ENCODE data around the gene TNFRSF8.
A peak's percentile ranks its signal among the peaks of the same experiment; 100 is the strongest.
"Not testable (repeated sequence)": the region's sequence is repeated elsewhere in the genome, so short reads cannot be mapped to it uniquely, and the experiment has no call there.

Gene TNFRSF8

DNA sequence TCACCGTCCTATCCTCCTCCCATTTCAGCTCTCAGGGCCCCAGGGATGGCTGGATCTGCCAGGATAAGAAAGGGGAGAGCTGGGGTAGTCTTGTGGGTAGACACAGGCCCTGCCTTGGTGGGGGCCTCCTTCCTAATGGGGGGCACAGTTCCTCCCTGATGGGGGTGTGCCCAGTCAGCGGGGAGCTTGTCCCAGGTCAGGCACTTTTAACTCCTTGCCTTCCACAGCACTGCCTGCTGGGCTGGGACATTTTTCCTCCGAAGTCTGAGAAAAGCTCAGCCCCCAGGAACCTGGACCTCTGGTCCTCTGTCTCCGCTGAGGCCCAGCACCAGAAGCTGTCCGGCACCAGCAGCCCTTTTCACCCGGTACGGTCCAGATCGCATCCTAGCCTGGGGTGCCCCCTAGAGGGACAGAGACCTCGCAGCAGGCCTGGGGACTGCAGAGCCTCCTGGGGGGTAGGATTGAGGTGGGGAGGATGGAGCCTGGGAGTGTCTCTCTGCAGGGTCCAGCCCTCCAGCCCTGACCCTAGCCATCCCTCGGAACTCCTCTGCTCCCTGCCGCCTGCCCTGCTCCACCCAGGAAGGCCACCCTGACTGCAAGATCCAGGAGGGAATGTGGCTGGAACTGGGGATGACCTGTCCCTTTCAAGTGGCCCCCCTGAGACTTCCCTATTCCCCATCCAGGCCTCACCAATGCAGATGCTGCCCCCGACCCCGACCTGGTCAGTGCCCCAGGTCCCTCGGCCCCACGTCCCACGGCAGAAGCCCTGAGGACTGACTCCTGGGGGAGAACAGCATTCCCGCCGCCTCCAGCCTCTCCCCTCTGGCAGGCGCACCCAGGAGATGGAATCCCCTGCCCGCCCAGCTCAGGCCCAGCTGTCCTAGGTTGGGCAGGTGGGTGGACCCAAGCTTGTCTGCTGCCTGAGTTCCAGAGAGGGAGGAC is 31.8 kb upstream of the TNFRSF8 start:
- no peaks in the 10 kb centered on the region for H3K9me3 ChIP-seq (ENCODE audit: control insufficient read depth, insufficient read depth, low read length)
- H3K27ac ChIP-seq (ENCODE audit: low read depth, low read length): no peak overlapping the region
- no peak overlapping the region for H3K4me3 ChIP-seq (ENCODE audit: low read length)
- H3K4me2 ChIP-seq (ENCODE audit: low read length): no peak overlapping the region
- TF ChIP-seq, protein P1, sequence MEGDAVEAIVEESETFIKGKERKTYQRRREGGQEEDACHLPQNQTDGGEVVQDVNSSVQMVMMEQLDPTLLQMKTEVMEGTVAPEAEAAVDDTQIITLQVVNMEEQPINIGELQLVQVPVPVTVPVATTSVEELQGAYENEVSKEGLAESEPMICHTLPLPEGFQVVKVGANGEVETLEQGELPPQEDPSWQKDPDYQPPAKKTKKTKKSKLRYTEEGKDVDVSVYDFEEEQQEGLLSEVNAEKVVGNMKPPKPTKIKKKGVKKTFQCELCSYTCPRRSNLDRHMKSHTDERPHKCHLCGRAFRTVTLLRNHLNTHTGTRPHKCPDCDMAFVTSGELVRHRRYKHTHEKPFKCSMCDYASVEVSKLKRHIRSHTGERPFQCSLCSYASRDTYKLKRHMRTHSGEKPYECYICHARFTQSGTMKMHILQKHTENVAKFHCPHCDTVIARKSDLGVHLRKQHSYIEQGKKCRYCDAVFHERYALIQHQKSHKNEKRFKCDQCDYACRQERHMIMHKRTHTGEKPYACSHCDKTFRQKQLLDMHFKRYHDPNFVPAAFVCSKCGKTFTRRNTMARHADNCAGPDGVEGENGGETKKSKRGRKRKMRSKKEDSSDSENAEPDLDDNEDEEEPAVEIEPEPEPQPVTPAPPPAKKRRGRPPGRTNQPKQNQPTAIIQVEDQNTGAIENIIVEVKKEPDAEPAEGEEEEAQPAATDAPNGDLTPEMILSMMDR (IDR thresholded peaks at IDR 0.05; ENCODE audit: low read depth, low read length, poor library complexity, severe bottlenecking): peak; percentile 80
- no peak for TF ChIP-seq EZH2phosphoT487 (IDR thresholded peaks at IDR 0.05; ENCODE audit: borderline replicate concordance, low read length)
- H3K79me2 ChIP-seq (ENCODE audit: control insufficient read depth, low read length): no peaks in the 10 kb centered on the region
- H3K27me3 ChIP-seq (ENCODE audit: control insufficient read depth, low read length): no peaks in the 10 kb centered on the region
- H4K20me1 ChIP-seq (ENCODE audit: control insufficient read depth, insufficient read depth, low read depth, low read length): peaks cover 4% of the 10 kb centered on the region
- H3K9me2 ChIP-seq (replicated peaks; ENCODE audit: control insufficient read depth, low read length): no peaks in the 10 kb centered on the region
- 0 out of 2 replicates have a peak, but pooled peaks cover 4% of the 10 kb centered on the region for H3F3A ChIP-seq (ENCODE audit: control insufficient read depth, insufficient read depth)
- H3K36me3 ChIP-seq (ENCODE audit: control insufficient read depth, low read length): peaks cover 31% of the 10 kb centered on the region
- peaks cover 9% of the 10 kb centered on the region for H3K4me1 ChIP-seq (ENCODE audit: control insufficient read depth, low read length)

DNA sequence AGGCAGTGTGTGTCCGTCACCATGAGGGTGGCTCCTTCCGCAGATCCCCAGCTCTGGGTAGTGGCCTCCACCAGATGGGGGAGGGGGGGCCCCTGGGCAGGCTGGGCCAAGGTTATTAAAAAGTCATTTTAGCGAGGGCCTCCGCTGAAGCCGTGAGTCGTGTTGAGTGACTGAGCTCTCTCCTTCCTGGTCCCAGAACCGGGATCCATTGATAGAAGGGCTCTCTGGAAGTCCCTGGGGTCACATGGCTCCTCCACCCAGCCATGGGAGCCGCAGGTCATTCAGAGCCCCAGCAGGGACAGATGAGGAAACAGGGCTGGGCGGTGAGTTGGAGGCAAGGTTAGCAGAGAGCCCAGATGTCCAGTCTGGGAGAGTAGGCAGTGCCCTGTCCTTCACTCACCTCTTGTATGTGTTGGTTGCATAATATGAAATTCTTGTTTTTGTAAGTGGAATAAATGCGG is 30.9 kb upstream of the TNFRSF8 start:
- no peak overlapping the region for H3K4me2 ChIP-seq (ENCODE audit: low read length)
- H3K9me2 ChIP-seq (replicated peaks; ENCODE audit: control insufficient read depth, low read length): no peaks in the 10 kb centered on the region
- no peak overlapping the region for H3K27ac ChIP-seq (ENCODE audit: low read depth, low read length)
- peaks cover 4% of the 10 kb centered on the region for H4K20me1 ChIP-seq (ENCODE audit: control insufficient read depth, insufficient read depth, low read depth, low read length)
- H3K9me3 ChIP-seq (ENCODE audit: control insufficient read depth, insufficient read depth, low read length): no peaks in the 10 kb centered on the region
- H3K4me3 ChIP-seq (ENCODE audit: low read length): no peak overlapping the region
- no peaks in the 10 kb centered on the region for H3K27me3 ChIP-seq (ENCODE audit: control insufficient read depth, low read length)
- H3K36me3 ChIP-seq (ENCODE audit: control insufficient read depth, low read length): peaks cover 26% of the 10 kb centered on the region
- 0 out of 2 replicates have a peak, but pooled peaks cover 4% of the 10 kb centered on the region for H3F3A ChIP-seq (ENCODE audit: control insufficient read depth, insufficient read depth)
- peaks cover 9% of the 10 kb centered on the region for H3K4me1 ChIP-seq (ENCODE audit: control insufficient read depth, low read length)
- TF ChIP-seq, protein P1 (IDR thresholded peaks at IDR 0.05; ENCODE audit: low read depth, low read length, poor library complexity, severe bottlenecking): no peak
- no peak for TF ChIP-seq EZH2phosphoT487 (IDR thresholded peaks at IDR 0.05; ENCODE audit: borderline replicate concordance, low read length)
- no peaks in the 10 kb centered on the region for H3K79me2 ChIP-seq (ENCODE audit: control insufficient read depth, low read length)

DNA sequence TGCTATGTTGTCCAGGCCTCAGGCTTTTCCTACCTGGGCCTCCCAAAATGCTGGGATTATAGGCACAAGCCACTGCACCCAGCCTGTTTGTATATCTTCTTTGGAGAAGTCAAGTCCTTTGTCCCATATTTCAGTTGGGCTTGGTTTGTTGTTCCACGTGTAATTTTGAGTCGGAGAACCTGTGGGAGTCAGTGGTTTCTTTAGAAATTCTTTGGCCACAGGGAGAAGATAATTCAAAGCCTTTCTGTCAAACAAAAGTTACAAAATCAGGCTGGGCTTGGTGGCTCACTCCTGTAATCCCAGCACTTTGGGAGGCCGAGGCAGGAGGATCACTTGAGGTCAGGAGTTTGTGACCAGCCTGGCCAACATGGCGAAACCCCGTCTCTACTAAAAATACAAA is 29.7 kb upstream of the TNFRSF8 start:
- not testable (repeated sequence) for H3K27ac ChIP-seq (ENCODE audit: low read depth, low read length); H3K9me2 ChIP-seq (replicated peaks; ENCODE audit: control insufficient read depth, low read length); H3K4me1 ChIP-seq (ENCODE audit: control insufficient read depth, low read length); H4K20me1 ChIP-seq (ENCODE audit: control insufficient read depth, insufficient read depth, low read depth, low read length); H3K79me2 ChIP-seq (ENCODE audit: control insufficient read depth, low read length); H3K27me3 ChIP-seq (ENCODE audit: control insufficient read depth, low read length); H3K4me2 ChIP-seq (ENCODE audit: low read length); H3K4me3 ChIP-seq (ENCODE audit: low read length); H3F3A ChIP-seq (ENCODE audit: control insufficient read depth, insufficient read depth); H3K9me3 ChIP-seq (ENCODE audit: control insufficient read depth, insufficient read depth, low read length)
- peaks cover 20% of the 10 kb centered on the region for H3K36me3 ChIP-seq (ENCODE audit: control insufficient read depth, low read length)

- Histone ChIP-seq H3K9me2 (replicated peaks; ENCODE audit: control insufficient read depth, low read length) (no peaks in the 10 kb centered on the region), H3K27ac (ENCODE audit: low read depth, low read length) (no peak overlapping the region), H3F3A (ENCODE audit: control insufficient read depth, insufficient read depth) (0 out of 2 replicates have a peak, but pooled peaks cover 4% of the 10 kb centered on the region), H4K20me1 (ENCODE audit: control insufficient read depth, insufficient read depth, low read depth, low read length) (peaks cover 4% of the 10 kb centered on the region), H3K9me3 (ENCODE audit: control insufficient read depth, insufficient read depth, low read length) (no peaks in the 10 kb centered on the region), H3K36me3 (ENCODE audit: control insufficient read depth, low read length) (peaks cover 17% of the 10 kb centered on the region), H3K4me1 (ENCODE audit: control insufficient read depth, low read length) (peaks cover 18% of the 10 kb centered on the region), H3K4me3 (ENCODE audit: low read length) (no peak overlapping the region), H3K27me3 (ENCODE audit: control insufficient read depth, low read length) (no peaks in the 10 kb centered on the region), H3K4me2 (ENCODE audit: low read length) (no peak overlapping the region), H3K79me2 (ENCODE audit: control insufficient read depth, low read length) (no peaks in the 10 kb centered on the region)
- TF ChIP-seq, protein P1 (IDR thresholded peaks at IDR 0.05; ENCODE audit: low read depth, low read length, poor library complexity, severe bottlenecking): no peak
- no peak for TF ChIP-seq EZH2phosphoT487 (IDR thresholded peaks at IDR 0.05; ENCODE audit: borderline replicate concordance, low read length)
These were observed 28.7 kb upstream of the TNFRSF8 start for GRCh38 chr1:12034381-12034801.
